ENCODE measurements around the gene PCDHGA12.
"Not testable (repeated sequence)": the region's sequence is repeated elsewhere in the genome, so short reads cannot be mapped to it uniquely, and the experiment has no call there.

Gene PCDHGA12

DNA sequence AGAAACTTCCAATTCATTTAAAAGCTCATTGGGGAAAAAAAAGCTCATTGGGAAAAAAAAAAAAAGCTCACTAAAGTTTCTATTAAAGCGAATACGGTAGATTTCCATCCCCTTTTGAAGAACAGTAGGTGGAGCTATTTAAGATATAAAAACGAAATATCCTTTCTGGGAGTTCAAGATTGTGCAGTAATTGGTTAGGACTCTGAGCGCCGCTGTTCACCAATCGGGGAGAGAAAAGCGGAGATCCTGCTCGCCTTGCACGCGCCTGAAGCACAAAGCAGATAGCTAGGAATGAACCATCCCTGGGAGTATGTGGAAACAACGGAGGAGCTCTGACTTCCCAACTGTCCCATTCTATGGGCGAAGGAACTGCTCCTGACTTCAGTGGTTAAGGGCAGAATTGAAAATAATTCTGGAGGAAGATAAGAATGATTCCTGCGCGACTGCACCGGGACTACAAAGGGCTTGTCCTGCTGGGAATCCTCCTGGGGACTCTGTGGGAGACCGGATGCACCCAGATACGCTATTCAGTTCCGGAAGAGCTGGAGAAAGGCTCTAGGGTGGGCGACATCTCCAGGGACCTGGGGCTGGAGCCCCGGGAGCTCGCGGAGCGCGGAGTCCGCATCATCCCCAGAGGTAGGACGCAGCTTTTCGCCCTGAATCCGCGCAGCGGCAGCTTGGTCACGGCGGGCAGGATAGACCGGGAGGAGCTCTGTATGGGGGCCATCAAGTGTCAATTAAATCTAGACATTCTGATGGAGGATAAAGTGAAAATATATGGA, at the start of gene PCDHGA12:
PCDHGA12 (plus strand) TSS at position 176 of the 782 bp plus-strand sequence; CDS start at position 429, 253 bp downstream.
- no peak for DNase-seq

DNA sequence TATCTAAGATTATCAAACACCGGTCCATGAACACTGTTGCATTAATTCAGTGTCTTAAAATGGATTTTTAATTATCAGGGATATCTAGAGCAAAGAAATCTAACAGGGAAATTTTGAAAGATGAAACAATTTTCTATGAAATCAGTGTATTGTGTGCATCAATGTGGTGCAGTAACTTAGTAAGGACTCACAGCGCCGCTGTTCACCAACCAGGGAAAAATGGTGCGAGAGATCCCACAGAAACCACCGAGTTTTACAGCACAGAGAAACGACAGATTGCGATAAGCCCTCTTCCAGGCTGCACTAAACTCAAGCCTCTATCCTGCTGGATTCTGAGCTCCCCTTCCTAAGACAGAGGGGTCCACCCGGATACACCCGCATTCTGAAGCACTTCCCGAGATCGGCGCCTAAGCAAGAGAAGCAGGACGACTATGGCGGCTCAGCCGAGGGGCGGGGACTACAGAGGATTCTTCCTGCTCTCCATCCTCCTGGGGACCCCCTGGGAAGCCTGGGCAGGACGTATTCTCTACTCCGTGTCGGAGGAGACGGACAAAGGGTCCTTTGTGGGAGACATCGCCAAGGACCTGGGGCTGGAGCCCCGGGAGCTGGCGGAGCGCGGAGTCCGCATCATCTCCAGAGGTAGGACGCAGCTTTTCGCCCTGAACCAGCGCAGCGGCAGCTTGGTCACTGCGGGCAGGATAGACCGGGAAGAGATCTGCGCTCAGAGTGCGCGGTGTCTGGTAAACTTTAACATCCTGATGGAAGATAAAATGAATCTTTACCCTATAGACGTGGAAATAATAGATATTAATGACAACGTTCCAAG, 47.6 kb upstream of the PCDHGA12 start, which contains the start of gene PCDHGA7:
PCDHGA7 (plus strand) TSS at position 274 of the 826 bp plus-strand sequence; CDS start at position 432, 158 bp downstream.
- DNase-seq: no peak

DNA sequence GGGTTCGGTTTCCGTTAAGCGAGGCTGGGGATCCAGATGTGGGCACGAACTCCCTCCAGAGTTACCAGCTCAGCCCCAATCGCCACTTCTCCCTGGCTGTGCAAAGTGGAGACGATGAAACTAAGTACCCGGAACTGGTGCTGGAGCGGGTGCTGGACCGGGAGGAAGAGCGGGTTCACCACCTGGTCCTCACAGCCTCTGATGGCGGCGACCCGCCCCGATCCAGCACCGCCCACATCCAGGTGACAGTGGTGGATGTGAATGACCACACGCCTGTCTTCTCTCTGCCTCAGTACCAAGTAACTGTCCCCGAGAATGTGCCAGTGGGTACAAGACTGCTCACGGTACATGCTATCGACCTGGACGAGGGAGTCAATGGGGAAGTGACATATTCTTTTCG, 47.0 kb upstream of the PCDHGA12 start:
- DNase-seq: no peak

DNA sequence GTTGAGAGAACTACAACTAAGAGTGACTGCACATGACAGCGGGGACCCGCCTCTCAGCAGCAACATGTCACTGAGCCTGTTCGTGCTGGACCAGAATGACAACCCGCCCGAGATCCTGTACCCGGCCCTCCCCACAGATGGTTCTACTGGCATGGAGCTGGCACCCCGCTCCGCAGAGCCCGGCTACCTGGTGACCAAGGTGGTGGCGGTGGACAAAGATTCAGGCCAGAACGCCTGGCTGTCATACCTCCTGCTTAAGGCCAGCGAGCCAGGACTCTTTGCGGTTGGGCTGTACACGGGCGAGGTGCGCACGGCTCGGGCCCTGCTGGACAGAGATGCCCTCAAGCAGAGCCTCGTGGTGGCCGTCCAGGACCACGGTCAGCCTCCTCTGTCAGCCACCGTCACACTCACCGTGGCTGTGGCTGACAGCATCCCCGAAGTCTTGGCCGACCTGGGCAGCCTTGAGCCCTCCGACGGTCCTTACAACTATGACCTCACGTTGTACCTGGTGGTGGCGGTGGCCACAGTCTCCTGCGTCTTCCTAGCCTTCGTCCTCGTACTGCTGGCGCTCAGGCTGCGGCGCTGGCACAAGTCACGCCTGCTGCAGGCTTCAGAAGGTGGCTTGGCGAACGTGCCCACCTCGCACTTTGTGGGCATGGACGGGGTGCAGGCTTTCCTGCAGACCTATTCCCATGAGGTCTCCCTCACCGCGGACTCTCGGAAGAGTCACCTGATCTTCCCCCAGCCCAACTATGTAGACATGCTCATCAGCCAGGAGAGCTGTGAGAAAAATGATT, 45.6 kb upstream of the PCDHGA12 start:
- DNase-seq: no peak

DNA sequence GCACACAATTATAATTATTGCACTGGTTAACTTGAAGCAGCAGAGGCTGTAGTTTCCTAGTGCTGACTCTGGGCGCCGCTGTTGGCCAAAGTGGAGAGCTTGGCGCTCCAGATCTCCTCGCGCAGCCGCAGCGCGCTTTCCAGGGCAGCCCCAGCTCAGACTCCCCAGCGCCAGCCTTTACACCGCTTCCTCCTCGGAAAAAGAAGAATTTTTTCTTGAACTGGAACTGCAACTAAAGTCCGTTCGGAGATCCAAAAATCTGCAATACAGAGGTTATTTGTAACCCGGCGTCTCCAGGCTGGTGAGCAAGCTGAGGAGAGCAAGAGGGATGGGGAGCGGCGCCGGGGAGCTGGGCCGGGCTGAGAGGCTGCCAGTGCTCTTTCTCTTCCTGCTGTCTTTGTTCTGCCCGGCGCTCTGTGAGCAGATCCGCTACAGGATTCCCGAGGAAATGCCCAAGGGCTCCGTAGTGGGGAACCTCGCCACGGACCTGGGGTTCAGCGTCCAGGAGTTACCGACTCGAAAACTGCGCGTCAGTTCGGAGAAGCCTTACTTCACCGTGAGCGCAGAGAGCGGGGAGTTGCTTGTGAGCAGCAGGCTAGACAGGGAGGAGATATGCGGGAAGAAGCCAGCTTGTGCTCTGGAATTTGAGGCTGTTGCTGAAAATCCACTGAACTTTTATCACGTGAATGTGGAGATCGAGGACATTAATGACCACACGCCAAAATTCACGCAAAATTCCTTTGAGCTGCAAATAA, 42.6 kb upstream of the PCDHGA12 start, which contains the start of gene PCDHGB4:
PCDHGB4 (plus strand) TSS at position 142 of the 755 bp plus-strand sequence; CDS start at position 329, 187 bp downstream.
- not testable (repeated sequence) for DNase-seq

DNA sequence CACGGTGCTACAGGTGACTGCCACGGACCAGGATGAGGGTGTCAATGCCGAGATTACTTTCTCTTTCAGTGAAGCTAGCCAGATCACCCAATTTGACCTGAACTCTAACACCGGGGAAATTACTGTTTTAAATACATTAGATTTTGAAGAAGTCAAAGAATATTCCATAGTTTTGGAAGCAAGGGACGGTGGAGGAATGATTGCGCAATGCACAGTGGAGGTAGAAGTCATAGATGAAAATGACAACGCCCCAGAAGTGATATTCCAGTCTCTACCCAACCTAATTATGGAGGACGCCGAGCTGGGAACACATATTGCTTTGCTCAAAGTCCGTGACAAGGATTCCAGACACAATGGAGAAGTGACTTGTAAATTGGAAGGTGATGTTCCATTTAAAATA, 41.6 kb upstream of the PCDHGA12 start:
- DNase-seq: no peak

DNA sequence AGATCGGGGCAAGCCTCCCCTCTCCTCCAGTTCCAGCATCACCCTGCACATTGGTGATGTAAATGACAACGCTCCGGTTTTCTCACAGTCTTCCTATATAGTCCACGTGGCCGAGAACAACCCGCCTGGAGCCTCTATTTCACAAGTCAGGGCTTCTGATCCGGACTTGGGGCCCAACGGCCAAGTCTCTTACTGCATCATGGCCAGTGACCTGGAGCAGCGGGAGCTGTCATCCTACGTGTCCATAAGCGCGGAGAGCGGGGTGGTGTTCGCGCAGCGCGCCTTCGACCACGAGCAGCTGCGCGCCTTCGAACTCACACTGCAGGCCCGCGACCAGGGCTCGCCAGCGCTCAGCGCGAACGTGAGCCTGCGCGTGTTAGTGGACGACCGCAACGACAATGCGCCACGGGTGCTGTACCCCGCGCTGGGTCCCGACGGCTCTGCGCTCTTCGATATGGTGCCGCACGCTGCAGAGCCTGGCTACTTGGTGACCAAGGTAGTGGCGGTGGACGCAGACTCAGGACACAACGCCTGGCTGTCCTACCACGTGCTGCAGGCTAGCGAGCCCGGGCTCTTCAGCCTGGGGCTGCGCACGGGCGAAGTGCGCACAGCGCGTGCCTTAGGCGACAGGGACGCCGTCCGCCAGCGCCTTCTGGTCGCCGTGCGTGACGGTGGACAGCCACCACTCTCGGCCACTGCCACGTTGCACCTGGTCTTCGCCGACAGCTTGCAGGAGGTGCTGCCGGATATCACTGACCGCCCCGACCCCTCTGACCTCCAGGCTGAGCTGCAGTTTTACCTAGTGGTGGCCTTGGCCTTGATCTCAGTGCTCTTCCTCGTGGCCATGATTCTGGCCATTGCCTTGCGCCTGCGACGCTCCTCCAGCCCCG, 40.9 kb upstream of the PCDHGA12 start:
- no peak for DNase-seq

DNA sequence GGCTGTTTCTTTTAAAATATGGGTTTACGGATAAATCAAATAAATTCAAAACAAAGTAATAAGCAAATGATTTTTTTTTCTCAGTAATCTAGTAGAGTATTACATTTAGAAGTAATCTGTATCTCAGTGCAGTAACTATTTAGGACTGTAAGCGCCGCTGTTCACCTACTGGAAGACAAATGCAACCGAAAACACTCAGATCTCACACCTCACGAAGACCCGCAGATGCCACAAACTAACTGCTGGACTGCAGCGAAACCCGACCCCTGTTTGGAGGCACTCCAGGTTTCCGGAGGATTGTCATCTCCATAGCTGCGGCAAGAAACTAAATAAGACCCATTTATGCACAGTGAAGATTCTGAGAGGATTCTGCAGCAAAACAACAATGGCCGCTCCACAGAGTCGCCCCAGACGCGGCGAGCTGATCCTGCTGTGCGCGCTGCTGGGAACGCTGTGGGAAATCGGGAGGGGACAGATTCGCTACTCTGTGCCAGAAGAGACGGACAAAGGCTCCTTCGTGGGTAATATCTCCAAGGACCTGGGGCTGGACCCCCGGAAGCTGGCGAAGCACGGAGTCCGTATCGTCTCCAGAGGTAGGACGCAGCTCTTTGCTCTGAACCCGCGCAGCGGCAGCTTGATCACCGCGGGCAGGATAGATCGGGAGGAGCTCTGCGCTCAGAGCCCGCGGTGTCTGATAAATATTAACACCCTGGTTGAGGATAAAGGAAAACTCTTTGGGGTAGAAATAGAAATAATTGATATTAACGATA, 37.7 kb upstream of the PCDHGA12 start, which contains the start of gene PCDHGA8:
PCDHGA8 (plus strand) TSS at position 205 of the 770 bp plus-strand sequence; CDS start at position 386, 181 bp downstream.
- no peak for DNase-seq

DNA sequence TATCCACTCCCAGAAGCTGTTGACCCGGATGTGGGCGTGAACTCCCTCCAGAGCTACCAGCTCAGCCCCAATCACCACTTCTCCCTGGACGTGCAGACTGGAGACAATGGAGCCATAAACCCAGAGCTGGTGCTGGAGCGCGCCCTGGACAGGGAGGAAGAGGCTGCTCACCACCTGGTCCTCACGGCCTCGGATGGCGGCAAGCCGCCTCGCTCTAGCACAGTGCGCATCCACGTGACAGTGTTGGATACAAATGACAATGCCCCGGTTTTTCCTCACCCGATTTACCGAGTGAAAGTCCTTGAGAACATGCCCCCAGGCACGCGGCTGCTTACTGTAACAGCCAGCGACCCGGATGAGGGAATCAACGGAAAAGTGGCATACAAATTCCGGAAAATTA, 37.0 kb upstream of the PCDHGA12 start:
- DNase-seq: no peak

DNA sequence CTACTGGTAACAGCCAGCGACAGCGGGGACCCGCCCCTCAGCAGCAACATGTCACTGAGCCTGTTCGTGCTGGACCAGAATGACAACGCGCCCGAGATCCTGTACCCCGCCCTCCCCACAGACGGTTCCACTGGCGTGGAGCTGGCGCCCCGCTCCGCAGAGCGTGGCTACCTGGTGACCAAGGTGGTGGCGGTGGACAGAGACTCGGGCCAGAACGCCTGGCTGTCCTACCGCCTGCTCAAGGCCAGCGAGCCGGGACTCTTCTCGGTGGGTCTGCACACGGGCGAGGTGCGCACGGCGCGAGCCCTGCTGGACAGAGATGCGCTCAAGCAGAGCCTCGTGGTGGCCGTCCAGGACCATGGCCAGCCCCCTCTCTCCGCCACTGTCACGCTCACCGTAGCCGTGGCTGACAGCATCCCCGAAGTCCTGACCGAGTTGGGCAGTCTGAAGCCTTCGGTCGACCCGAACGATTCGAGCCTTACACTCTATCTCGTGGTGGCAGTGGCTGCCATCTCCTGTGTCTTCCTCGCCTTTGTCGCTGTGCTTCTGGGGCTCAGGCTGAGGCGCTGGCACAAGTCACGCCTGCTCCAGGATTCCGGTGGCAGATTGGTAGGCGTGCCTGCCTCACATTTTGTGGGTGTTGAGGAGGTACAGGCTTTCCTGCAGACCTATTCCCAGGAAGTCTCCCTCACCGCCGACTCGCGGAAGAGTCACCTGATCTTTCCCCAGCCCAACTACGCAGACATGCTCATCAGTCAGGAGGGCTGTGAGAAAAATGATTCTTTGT, 35.7 kb upstream of the PCDHGA12 start:
- DNase-seq: not testable (repeated sequence)

DNA sequence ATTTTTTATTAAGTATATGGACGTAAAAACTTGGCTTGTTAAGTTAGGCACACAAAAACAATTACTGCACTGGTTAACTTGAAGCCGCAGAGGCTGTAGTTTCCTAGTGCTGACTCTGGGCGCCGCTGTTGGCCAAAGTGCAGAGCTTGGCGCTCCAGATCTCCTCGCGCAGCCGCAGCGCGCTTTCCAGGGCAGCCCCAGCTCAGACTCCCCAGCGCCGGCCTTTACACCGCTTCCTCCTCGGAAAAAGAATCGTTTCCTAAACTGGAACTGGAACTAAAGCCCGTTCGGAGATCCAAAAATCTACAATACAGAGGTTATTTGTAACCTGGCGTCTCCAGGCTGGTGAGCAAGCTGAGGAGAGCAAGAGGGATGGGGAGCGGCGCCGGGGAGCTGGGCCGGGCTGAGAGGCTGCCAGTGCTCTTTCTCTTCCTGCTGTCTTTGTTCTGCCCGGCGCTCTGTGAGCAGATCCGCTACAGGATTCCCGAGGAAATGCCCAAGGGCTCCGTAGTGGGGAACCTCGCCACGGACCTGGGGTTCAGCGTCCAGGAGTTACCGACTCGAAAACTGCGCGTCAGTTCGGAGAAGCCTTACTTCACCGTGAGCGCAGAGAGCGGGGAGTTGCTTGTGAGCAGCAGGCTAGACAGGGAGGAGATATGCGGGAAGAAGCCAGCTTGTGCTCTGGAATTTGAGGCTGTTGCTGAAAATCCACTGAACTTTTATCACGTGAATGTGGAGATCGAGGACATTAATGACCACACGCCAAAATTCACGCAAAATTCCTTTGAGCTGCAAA, 32.4 kb upstream of the PCDHGA12 start, which contains the start of gene PCDHGB5:
PCDHGB5 (plus strand) TSS at position 192 of the 796 bp plus-strand sequence; CDS start at position 373, 181 bp downstream.
- peak in 1 of 3 experiments; percentile 50 for DNase-seq

DNA sequence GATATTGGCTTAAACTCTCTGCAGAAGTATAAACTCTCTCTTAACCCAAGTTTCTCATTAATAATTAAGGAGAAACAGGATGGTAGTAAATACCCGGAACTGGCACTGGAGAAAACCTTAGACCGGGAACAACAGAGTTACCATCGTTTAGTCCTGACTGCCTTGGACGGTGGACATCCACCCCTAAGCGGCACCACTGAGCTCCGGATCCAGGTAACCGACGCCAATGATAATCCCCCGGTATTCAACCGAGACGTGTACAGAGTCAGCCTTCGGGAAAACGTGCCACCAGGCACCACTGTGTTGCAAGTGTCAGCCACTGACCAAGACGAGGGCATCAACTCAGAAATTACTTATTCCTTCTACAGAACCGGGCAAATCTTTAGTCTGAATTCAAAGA, 31.7 kb upstream of the PCDHGA12 start:
- DNase-seq: no peak

DNA sequence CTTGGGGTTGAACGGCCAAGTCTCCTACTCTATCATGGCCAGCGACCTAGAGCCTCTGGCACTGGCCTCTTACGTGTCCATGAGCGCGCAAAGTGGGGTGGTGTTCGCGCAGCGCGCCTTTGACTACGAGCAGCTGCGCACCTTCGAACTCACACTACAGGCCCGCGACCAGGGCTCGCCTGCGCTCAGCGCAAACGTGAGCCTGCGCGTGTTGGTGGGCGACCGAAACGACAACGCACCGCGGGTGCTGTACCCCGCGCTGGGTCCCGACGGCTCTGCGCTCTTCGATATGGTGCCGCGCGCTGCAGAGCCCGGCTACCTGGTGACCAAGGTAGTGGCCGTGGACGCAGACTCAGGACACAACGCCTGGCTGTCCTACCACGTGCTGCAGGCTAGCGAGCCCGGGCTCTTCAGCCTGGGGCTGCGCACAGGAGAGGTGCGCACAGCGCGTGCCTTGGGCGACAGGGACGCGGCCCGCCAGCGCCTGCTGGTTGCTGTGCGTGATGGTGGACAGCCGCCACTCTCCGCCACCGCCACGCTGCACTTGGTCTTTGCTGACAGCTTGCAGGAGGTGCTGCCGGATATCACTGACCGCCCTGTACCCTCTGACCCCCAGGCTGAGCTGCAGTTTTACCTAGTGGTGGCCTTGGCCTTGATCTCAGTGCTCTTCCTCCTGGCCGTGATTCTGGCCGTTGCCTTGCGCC, 30.6 kb upstream of the PCDHGA12 start:
- DNase-seq: no peak

DNA sequence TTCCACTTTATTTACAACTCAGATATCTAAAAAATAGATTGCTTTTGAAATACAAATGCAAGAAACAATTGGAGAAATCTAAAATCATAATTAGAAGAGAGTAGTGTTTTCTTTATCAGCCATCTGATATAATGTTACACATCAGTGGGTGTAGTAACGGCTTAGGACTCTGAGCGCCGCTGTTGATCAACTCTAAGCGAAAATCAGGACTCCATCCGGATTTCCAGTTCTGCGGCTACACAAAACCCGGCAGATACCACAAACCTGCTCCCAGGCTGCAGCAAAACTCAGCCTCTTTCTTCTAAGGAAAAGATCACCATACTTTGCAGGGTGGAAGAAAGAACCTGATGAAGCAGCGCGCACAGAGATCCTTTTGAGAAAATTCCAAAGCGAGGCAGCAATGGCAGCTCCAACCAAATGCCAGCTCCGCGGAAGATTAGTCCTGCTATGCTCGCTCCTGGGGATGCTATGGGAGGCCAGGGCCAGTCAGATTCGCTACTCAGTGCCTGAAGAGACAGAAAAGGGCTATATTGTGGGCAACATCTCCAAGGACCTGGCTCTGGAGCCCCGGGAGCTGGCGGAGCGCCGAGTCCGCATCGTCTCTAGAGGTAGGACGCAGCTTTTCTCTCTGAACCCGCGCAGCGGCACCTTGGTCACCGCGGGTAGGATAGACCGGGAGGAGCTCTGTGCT, 27.6 kb upstream of the PCDHGA12 start, which contains the start of gene PCDHGA9:
PCDHGA9 (plus strand) TSS at position 226 of the 691 bp plus-strand sequence; CDS start at position 401, 175 bp downstream.
- DNase-seq: peak in 1 of 3 experiments; percentile 1

DNA sequence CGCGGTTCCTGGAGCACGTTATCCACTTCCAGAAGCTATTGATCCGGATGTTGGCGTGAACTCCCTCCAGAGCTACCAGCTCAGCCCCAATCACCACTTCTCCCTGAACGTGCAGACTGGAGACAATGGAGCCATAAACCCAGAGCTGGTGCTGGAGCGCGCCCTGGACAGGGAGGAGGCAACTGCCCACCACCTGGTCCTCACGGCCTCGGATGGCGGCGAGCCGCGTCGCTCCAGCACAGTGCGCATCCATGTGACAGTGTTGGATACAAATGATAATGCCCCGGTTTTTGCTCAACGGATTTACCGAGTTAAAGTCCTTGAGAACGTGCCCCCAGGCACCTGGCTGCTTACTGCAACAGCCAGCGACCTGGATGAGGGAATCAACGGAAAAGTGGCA, 26.9 kb upstream of the PCDHGA12 start:
- DNase-seq: no peak

DNA sequence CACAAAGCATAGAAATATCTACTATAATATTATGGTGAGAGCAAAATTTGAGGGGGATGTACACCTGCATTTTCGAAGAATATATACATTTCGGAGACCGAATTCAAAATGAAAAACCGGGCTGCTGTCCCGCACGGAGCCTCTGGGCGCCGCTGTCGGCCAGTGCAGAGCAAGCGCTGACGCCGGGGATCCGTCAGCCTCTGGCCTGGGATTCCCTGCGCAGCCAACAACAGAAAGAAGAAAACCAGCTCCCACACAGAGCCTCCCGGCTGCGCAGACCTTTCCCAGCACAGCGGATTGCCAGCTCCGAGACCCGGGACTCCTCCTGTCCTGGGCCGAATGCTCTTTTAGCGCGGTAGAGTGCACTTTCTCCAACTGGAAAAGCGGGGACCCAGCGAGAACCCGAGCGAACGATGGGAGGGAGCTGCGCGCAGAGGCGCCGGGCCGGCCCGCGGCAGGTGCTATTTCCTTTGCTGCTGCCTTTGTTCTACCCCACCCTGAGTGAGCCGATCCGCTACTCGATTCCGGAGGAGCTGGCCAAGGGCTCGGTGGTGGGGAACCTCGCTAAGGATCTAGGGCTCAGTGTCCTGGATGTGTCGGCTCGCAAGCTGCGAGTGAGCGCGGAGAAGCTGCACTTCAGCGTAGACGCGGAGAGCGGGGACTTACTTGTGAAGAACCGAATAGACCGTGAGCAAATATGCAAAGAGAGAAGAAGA, 22.4 kb upstream of the PCDHGA12 start, which contains the start of gene PCDHGB6:
PCDHGB6 (plus strand) TSS at position 232 of the 716 bp plus-strand sequence; CDS start at position 414, 182 bp downstream.
- not testable (repeated sequence) for DNase-seq
